ENCODE data around the gene IL12RB2.

DNA sequence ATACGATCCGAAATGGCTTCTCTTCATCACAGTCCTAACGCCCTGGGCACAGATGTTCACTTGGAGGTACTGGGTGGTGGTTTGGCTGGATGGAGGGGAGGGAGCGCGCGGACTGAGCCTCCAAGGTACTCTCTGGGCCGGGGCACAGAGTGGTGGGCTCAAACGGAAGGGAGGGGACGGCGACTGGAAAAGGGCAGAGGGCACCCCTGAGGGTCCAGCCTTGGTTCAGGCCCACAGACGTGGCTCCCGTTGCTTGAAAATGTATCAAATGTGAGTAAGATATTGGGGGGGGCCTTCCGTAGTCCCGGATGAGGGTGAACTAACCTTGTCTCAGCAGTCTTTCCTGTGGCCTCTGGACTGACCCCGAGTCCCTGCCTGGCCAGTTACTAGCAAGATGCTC, 463 bp downstream of the IL12RB2 start:
- TF ChIP-seq, protein P1, sequence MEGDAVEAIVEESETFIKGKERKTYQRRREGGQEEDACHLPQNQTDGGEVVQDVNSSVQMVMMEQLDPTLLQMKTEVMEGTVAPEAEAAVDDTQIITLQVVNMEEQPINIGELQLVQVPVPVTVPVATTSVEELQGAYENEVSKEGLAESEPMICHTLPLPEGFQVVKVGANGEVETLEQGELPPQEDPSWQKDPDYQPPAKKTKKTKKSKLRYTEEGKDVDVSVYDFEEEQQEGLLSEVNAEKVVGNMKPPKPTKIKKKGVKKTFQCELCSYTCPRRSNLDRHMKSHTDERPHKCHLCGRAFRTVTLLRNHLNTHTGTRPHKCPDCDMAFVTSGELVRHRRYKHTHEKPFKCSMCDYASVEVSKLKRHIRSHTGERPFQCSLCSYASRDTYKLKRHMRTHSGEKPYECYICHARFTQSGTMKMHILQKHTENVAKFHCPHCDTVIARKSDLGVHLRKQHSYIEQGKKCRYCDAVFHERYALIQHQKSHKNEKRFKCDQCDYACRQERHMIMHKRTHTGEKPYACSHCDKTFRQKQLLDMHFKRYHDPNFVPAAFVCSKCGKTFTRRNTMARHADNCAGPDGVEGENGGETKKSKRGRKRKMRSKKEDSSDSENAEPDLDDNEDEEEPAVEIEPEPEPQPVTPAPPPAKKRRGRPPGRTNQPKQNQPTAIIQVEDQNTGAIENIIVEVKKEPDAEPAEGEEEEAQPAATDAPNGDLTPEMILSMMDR (IDR thresholded peaks at IDR 0.05) = no peak
- TF ChIP-seq ZFX (IDR thresholded peaks at IDR 0.05; ENCODE audit: borderline replicate concordance) = no peak
